Parathyroid adenoma (tissue), 2 donors: ENCODE results near the gene MEP1A.
"Not testable (repeated sequence)": the region's sequence is repeated elsewhere in the genome, so short reads cannot be mapped to it uniquely, and the experiment has no call there.

Experiments used
- H2AFZ ChIP-seq: fragments of 300-600 bp; sonication (generic); one replicate; pipeline ENCODE4 v1.7.0; 2017; ENCODE audit warnings: antibody characterized with exemption, mild to moderate bottlenecking
- H3K27ac ChIP-seq: fragments of 300-600 bp; sonication (generic); one replicate; pipeline ENCODE4 v1.7.0; 2017
- H3K27me3 ChIP-seq: fragments of 300-600 bp; sonication (generic); one replicate; pipeline ENCODE4 v1.7.0; 2017; ENCODE audit warnings: low read length; ENCODE audit not compliant: control insufficient read depth, insufficient read depth
- H3K36me3 ChIP-seq: fragments of 300-600 bp; sonication (generic); one replicate; pipeline ENCODE4 v1.7.0; 2017; ENCODE audit warnings: low read length; ENCODE audit not compliant: control insufficient read depth, insufficient read depth
- H3K4me1 ChIP-seq: fragments of 300-600 bp; sonication (generic); one replicate; pipeline ENCODE4 v1.7.0; 2017; ENCODE audit warnings: control low read depth
- H3K4me2 ChIP-seq: fragments of 300-600 bp; sonication (generic); one replicate; pipeline ENCODE4 v1.7.0; 2017; ENCODE audit warnings: low read length
- H3K4me3 ChIP-seq: fragments of 300-600 bp; sonication (generic); one replicate; pipeline ENCODE4 v1.7.0; 2017; ENCODE audit warnings: low read depth, low read length
- H3K79me2 ChIP-seq: fragments of 300-600 bp; sonication (generic); one replicate; pipeline ENCODE4 v1.7.0; 2017; ENCODE audit warnings: control low read depth
- H3K9ac ChIP-seq: fragments of 300-600 bp; sonication (generic); one replicate; pipeline ENCODE4 v1.7.0; 2017; ENCODE audit warnings: mild to moderate bottlenecking
- H3K9me3 ChIP-seq: fragments of 300-600 bp; sonication (generic); one replicate; pipeline ENCODE4 v1.7.0; 2017; ENCODE audit warnings: low read length; ENCODE audit not compliant: control insufficient read depth
- CTCF ChIP-seq: fragments of 300-600 bp; sonication (generic); IDR thresholded peaks from one replicate; pipeline ENCODE4 v1.7.0; 2017; ENCODE audit warnings: antibody characterized with exemption, mild to moderate bottlenecking
- donor health status: primary hyperparathyroidism.

Gene MEP1A

GRCh38 chr6:46757214-46757596, 36.0 kb upstream of the MEP1A start:
- Histone ChIP-seq H2AFZ (peak overlapping the region; percentile 57), H3K27ac (no peak overlapping the region), H3K27me3 (no peaks in the 10 kb centered on the region), H3K9ac (no peak overlapping the region), H3K4me1 (peaks cover 11% of the 10 kb centered on the region), H3K9me3 (no peaks in the 10 kb centered on the region), H3K4me3 (no peak overlapping the region), H3K79me2 (no peaks in the 10 kb centered on the region), H3K36me3 (no peaks in the 10 kb centered on the region), H3K4me2 (no peak overlapping the region)
- TF ChIP-seq CTCF = no peak

- no peaks in the 10 kb centered on the region for H3K9me3 ChIP-seq
- H3K27me3 ChIP-seq = no peaks in the 10 kb centered on the region
- H3K4me1 ChIP-seq = peaks cover 11% of the 10 kb centered on the region
- H3K36me3 ChIP-seq = no peaks in the 10 kb centered on the region
- H3K4me2 ChIP-seq = no peak overlapping the region
- H3K27ac ChIP-seq = no peak overlapping the region
- no peak overlapping the region for H2AFZ ChIP-seq
- TF ChIP-seq CTCF = no peak
- H3K79me2 ChIP-seq = no peaks in the 10 kb centered on the region
- H3K9ac ChIP-seq = no peak overlapping the region
- H3K4me3 ChIP-seq = no peak overlapping the region
These were observed 34.0 kb upstream of the MEP1A start for GRCh38 chr6:46758960-46759753.

GRCh38 chr6:46760925-46761324, 32.3 kb upstream of the MEP1A start:
- no peak for TF ChIP-seq CTCF
- no peaks in the 10 kb centered on the region for H3K9me3 ChIP-seq

GRCh38 chr6:46763466-46763865, 29.7 kb upstream of the MEP1A start:
- H3K27ac ChIP-seq = no peak overlapping the region
- H3K4me2 ChIP-seq = no peak overlapping the region
- no peaks in the 10 kb centered on the region for H3K9me3 ChIP-seq
- H3K27me3 ChIP-seq = no peaks in the 10 kb centered on the region
- H3K36me3 ChIP-seq = no peaks in the 10 kb centered on the region
- no peaks in the 10 kb centered on the region for H3K4me1 ChIP-seq
- no peak overlapping the region for H3K9ac ChIP-seq
- no peak for TF ChIP-seq CTCF
- H3K79me2 ChIP-seq = no peaks in the 10 kb centered on the region
- H3K4me3 ChIP-seq = no peak overlapping the region
- no peak overlapping the region for H2AFZ ChIP-seq

More at GRCh38 chr6:46760925-46761324, 32.3 kb upstream of the MEP1A start:
- Histone ChIP-seq H3K27me3 (no peaks in the 10 kb centered on the region), H3K4me1 (peaks cover 11% of the 10 kb centered on the region), H2AFZ (no peak overlapping the region), H3K4me2 (no peak overlapping the region), H3K36me3 (no peaks in the 10 kb centered on the region), H3K79me2 (no peaks in the 10 kb centered on the region), H3K27ac (no peak overlapping the region), H3K9ac (no peak overlapping the region), H3K4me3 (no peak overlapping the region)

- H3K27ac ChIP-seq, H3K4me1 ChIP-seq, H2AFZ ChIP-seq, H3K27me3 ChIP-seq, H3K9ac ChIP-seq, H3K79me2 ChIP-seq, H3K4me2 ChIP-seq, H3K9me3 ChIP-seq, H3K4me3 ChIP-seq, H3K36me3 ChIP-seq: not testable (repeated sequence)
These were observed 28.9 kb upstream of the MEP1A start for GRCh38 chr6:46764280-46764679.
